ENCODE data around the gene FSHR.

DNA sequence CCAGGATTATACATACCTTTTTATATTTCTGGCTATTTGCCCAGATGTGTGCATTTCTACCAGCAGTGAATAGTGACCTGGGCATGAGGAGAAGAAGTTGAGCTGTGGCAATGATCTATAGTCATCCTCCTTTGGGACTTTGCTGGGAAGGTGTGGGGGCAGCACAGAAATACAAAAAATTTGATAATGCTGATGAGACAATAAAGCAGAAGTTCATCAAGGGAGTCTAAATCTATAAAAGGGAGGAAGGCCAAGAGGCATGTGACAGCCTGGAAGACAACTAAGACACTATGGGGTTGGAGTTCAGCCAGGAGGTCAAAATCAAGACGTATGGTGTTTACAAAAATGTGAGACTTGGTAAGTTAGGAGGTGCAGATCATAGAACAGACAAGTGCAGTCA lies 52.2 kb downstream of the FSHR start:
- TF ChIP-seq, protein P1, sequence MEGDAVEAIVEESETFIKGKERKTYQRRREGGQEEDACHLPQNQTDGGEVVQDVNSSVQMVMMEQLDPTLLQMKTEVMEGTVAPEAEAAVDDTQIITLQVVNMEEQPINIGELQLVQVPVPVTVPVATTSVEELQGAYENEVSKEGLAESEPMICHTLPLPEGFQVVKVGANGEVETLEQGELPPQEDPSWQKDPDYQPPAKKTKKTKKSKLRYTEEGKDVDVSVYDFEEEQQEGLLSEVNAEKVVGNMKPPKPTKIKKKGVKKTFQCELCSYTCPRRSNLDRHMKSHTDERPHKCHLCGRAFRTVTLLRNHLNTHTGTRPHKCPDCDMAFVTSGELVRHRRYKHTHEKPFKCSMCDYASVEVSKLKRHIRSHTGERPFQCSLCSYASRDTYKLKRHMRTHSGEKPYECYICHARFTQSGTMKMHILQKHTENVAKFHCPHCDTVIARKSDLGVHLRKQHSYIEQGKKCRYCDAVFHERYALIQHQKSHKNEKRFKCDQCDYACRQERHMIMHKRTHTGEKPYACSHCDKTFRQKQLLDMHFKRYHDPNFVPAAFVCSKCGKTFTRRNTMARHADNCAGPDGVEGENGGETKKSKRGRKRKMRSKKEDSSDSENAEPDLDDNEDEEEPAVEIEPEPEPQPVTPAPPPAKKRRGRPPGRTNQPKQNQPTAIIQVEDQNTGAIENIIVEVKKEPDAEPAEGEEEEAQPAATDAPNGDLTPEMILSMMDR (IDR thresholded peaks at IDR 0.05): no peak
- TF ChIP-seq POLR2A (IDR thresholded peaks at IDR 0.05): no peak

Measured in prostate gland (tissue), 2 donors.